Panc1 (cell line): Measurements from ENCODE around the gene LMCD1. TPM values are rescaled to one million over a fixed set of nuclear protein-coding genes. Genes with fewer than 3 reads are reported as not detected.

Source experiments
- ATAC-seq: fragments of 200-7000 bp; cut with Tn5 transposase; 2 replicates; pipeline ENCODE4 v1.9.1; 2020; ENCODE audit warnings: mild to moderate bottlenecking, moderate library complexity
- BruUV-seq: library from RNA; stranded (reverse); fragments of 400-500 nt; replicated peaks from 2 replicates; lab custom pipeline; 2021; lab: Mats Ljungman, UMichigan
- CTCF ChIA-PET: fragments of 300-600 bp; sonication (Branson Sonifier 250); formaldehyde crosslinking; loops from one replicate; lab custom pipeline; 2022; ENCODE audit warnings: antibody characterized with exemption; lab: Charles Lee
- POLR2A ChIA-PET: fragments of 300-600 bp; sonication (Branson Sonifier 250); formaldehyde crosslinking; loops from one replicate; lab custom pipeline; 2022; ENCODE audit warnings: antibody characterized with exemption; lab: Charles Lee
- DNase-seq: peaks from one replicate; pipeline ENCODE4 v3.0.0-alpha.2; 2010; ENCODE audit warnings: low read depth, low spot score
- H3K27ac ChIP-seq: 2 replicates; pipeline ENCODE4 v1.5.1; 2011; ENCODE audit warnings: mild to moderate bottlenecking, low read length, inconsistent platforms
- H3K27me3 ChIP-seq: fragments of 200-500 bp; sonication (Bioruptor generic); 2 replicates; pipeline ENCODE4 v1.6.0; 2014; ENCODE audit warnings: low read length, inconsistent platforms; ENCODE audit not compliant: control insufficient read depth, insufficient read depth
- H3K36me3 ChIP-seq: fragments of 200-500 bp; sonication (Bioruptor generic); 2 replicates; pipeline ENCODE4 v1.5.1; 2014; ENCODE audit warnings: inconsistent platforms, mild to moderate bottlenecking, low read length, moderate library complexity; ENCODE audit not compliant: control insufficient read depth, insufficient read depth
- H3K4me1 ChIP-seq: 2 replicates; pipeline ENCODE4 v1.5.1; 2011; ENCODE audit warnings: inconsistent platforms, mild to moderate bottlenecking, low read length, moderate library complexity; ENCODE audit not compliant: control insufficient read depth, insufficient read depth
- H3K4me3 ChIP-seq, 2 experiments: 2 replicates each; pipeline ENCODE4 v1.5.1; 2011 to 2012; ENCODE audit warnings: low read depth in 2 of 2, low read length in 2 of 2, mild to moderate bottlenecking in 2 of 2, inconsistent platforms in 1 of 2, moderate library complexity in 1 of 2
- H3K9me3 ChIP-seq: fragments of 200-500 bp; sonication (Bioruptor generic); 2 replicates; pipeline ENCODE4 v1.5.1; 2014; ENCODE audit warnings: low read depth, mild to moderate bottlenecking, inconsistent platforms, low read length, moderate library complexity; ENCODE audit not compliant: control insufficient read depth, insufficient read depth
- CTCF ChIP-seq: fragments of 450-650 bp; IDR thresholded peaks from 2 replicates; pipeline ENCODE4 v1.5.1; 2017; ENCODE audit warnings: mild to moderate bottlenecking
- POLR2AphosphoS5 ChIP-seq: IDR thresholded peaks from 2 replicates; pipeline ENCODE4 v1.6.1; 2012; ENCODE audit warnings: mild to moderate bottlenecking, low read depth, low read length, moderate library complexity
- REST ChIP-seq, 2 experiments: IDR thresholded peaks; 2 replicates each; pipeline ENCODE4 v1.6.1; 2011 to 2012; ENCODE audit warnings: low read depth in 2 of 2, control low read depth in 1 of 2, low read length in 1 of 2, mild to moderate bottlenecking in 1 of 2, moderate library complexity in 1 of 2; ENCODE audit not compliant: insufficient read depth in 1 of 2
- SIN3A ChIP-seq: IDR thresholded peaks from 2 replicates; pipeline ENCODE4 v1.6.1; 2012; ENCODE audit warnings: low read depth, mild to moderate bottlenecking, low read length, moderate library complexity, borderline replicate concordance; ENCODE audit not compliant: insufficient read depth
- TCF7L2 ChIP-seq: IDR thresholded peaks from 2 replicates; pipeline ENCODE4 v1.6.1; 2011; ENCODE audit warnings: mild to moderate bottlenecking, low read depth, low read length, inconsistent platforms
- in situ Hi-C: cut with HindIII; loops from 2 replicates; pipeline ENCODE4 v1.10.0; 2016; ENCODE audit warnings: low sequenced_read_pairs, low pct_unique_long_range_greater_than_20kb
- intact Hi-C: fragments of 100-400 bp; cut with micrococcal nuclease; formaldehyde crosslinking; loops from one replicate; pipeline ENCODE4 v1.10.0; 2022; ENCODE audit not compliant: unreplicated experiment
- total RNA-seq: library from RNA; stranded (reverse); gene quantifications from one replicate; pipeline ENCODE4 v1.2.1, GENCODE V29; 2021; ENCODE audit not compliant: unreplicated experiment

LMCD1 gene
- total RNA-seq, 1 experiment from 2014 or later = 24.8 TPM

GRCh38 chr3:8562081-8562595 is 60.5 kb downstream of the LMCD1 start:
- intact Hi-C loops (no loop called here), in situ Hi-C loops (no loop called here)
- no peak overlapping the region for H3K27ac ChIP-seq
- no TSS peak for BruUV-seq
- no peaks in the 10 kb centered on the region for H3K27me3 ChIP-seq
- DNase-seq (no peak), ATAC-seq (no peak)
- TF ChIP-seq TCF7L2 (no peak), REST (IDR thresholded peaks at IDR 0.05; ENCODE audit: insufficient read depth in 1 of 2, low read depth in 2 of 2, low read length in 1 of 2) (no peak), SIN3A (no peak), POLR2AphosphoS5 (no peak), CTCF (no peak)
- no peak overlapping the region for H3K4me3 ChIP-seq
- POLR2A ChIA-PET = interaction anchor here (0.6 kb wide), 1 partner anchor 333 kb away, joined by 10 read pairs; no protein-coding TSS in a partner anchor
- CTCF ChIA-PET = no interaction called here
- H3K36me3 ChIP-seq = no peaks in the 10 kb centered on the region
- no peaks in the 10 kb centered on the region for H3K9me3 ChIP-seq
- H3K4me1 ChIP-seq = no peaks in the 10 kb centered on the region

- no peak overlapping the region for H3K27ac ChIP-seq
- ATAC-seq = no peak
- intact Hi-C loops (no loop called here), in situ Hi-C loops (no loop called here)
- TF ChIP-seq REST (IDR thresholded peaks at IDR 0.05; ENCODE audit: insufficient read depth in 1 of 2, low read depth in 2 of 2, low read length in 1 of 2) (no peak), CTCF (no peak), TCF7L2 (no peak), SIN3A (no peak), POLR2AphosphoS5 (no peak)
- no peaks in the 10 kb centered on the region for H3K9me3 ChIP-seq
- H3K27me3 ChIP-seq = no peaks in the 10 kb centered on the region
- no TSS peak for BruUV-seq
- no peak for DNase-seq
- ChIA-PET POLR2A (no interaction called here), CTCF (no interaction called here)
- H3K36me3 ChIP-seq = no peaks in the 10 kb centered on the region
- no peak overlapping the region for H3K4me3 ChIP-seq
- no peaks in the 10 kb centered on the region for H3K4me1 ChIP-seq
These were observed 61.5 kb downstream of the LMCD1 start for GRCh38 chr3:8563146-8563545.
